Measurements from ENCODE around the gene ATAD3C.
"Not testable (repeated sequence)": the region's sequence is repeated elsewhere in the genome, so short reads cannot be mapped to it uniquely, and the experiment has no call there.

Gene ATAD3C

GRCh38 chr1:1451696-1452364 lies 2.3 kb downstream of the ATAD3C start:
- DNase-seq, result no peak

GRCh38 chr1:1452365-1452739 lies 2.9 kb downstream of the ATAD3C start:
- DNase-seq, result peak; percentile 31

GRCh38 chr1:1452882-1453281 lies 3.4 kb downstream of the ATAD3C start:
- no peak for DNase-seq

GRCh38 chr1:1454286-1455056 lies 5.0 kb downstream of the ATAD3C start:
- not testable (repeated sequence) for DNase-seq

GRCh38 chr1:1455366-1455884 lies 5.9 kb downstream of the ATAD3C start:
- no peak for DNase-seq

GRCh38 chr1:1455934-1456333 lies 6.4 kb downstream of the ATAD3C start:
- DNase-seq, result not testable (repeated sequence)

GRCh38 chr1:1456683-1457255 lies 7.3 kb downstream of the ATAD3C start:
- not testable (repeated sequence) for DNase-seq

- not testable (repeated sequence) for DNase-seq
These were observed 9.7 kb downstream of the ATAD3C start for GRCh38 chr1:1459156-1459555.

- DNase-seq, result not testable (repeated sequence)
These were observed 10.2 kb downstream of the ATAD3C start for GRCh38 chr1:1459711-1460110.

GRCh38 chr1:1460540-1461130 lies 11.1 kb downstream of the ATAD3C start:
- no peak for DNase-seq

GRCh38 chr1:1461721-1462317 lies 12.3 kb downstream of the ATAD3C start:
- no peak for DNase-seq

- DNase-seq, result peak; percentile 44
These were observed 13.0 kb downstream of the ATAD3C start for GRCh38 chr1:1462318-1462966.

- no peak for DNase-seq
These were observed 13.8 kb downstream of the ATAD3C start for GRCh38 chr1:1463312-1463711.

- DNase-seq, result not testable (repeated sequence)
These were observed 18.9 kb downstream of the ATAD3C start for GRCh38 chr1:1468196-1468985.

GRCh38 chr1:1470626-1471388 lies 21.3 kb downstream of the ATAD3C start:
- peak; percentile 71 for DNase-seq

- peak; percentile 94 for DNase-seq
These were observed 22.0 kb downstream of the ATAD3C start, which contains the start of gene ATAD3B for GRCh38 chr1:1471389-1472052. ATAD3B (plus strand) TSS chr1:1471765; CDS start chr1:1471885, 120 bp downstream.

- DNase-seq, result not testable (repeated sequence)
These were observed 22.8 kb downstream of the ATAD3C start for GRCh38 chr1:1472053-1472876.

- DNase-seq, result not testable (repeated sequence)
These were observed 26.5 kb downstream of the ATAD3C start for GRCh38 chr1:1476011-1476410.

GRCh38 chr1:1477206-1477605 lies 27.7 kb downstream of the ATAD3C start:
- DNase-seq, result no peak

Data from DMS79 treated with DMSO at 0.1 percent for 48 hours (cell line).